SK-N-SH treated with all-trans-retinoic acid at 6 μM for 48 hours (cell line): ENCODE results near the gene QSOX2.

ENCODE experiments used
- ATAC-seq: fragments of 200-7000 bp; cut with Tn5 transposase; 3 replicates; pipeline ENCODE4 v1.9.1; 2020; ENCODE audit warnings: mild to moderate bottlenecking, moderate library complexity
- ARNTL ChIP-seq: fragments of 450-650 bp; formaldehyde crosslinking; IDR thresholded peaks from 2 replicates; pipeline ENCODE4 v1.5.0; 2020; ENCODE audit warnings: low read depth, mild to moderate bottlenecking, moderate library complexity, borderline replicate concordance
- CSDC2 ChIP-seq: fragments of 250-450 bp; sonication (Bioruptor Pico); IDR thresholded peaks from 2 replicates; pipeline ENCODE4 v1.5.0; 2020; ENCODE audit warnings: mild to moderate bottlenecking, moderate library complexity
- CSRNP3 ChIP-seq: fragments of 250-450 bp; sonication (Bioruptor Pico); IDR thresholded peaks from 2 replicates; pipeline ENCODE4 v1.5.1; 2021; ENCODE audit warnings: mild to moderate bottlenecking, moderate library complexity
- ESRRG ChIP-seq: fragments of 250-450 bp; sonication (Bioruptor Pico); IDR thresholded peaks from 2 replicates; pipeline ENCODE4 v1.6.1; 2021; ENCODE audit warnings: mild to moderate bottlenecking
- OSR1 ChIP-seq: fragments of 250-450 bp; sonication (Bioruptor Pico); IDR thresholded peaks from 2 replicates; pipeline ENCODE4 v1.8.0; 2022; ENCODE audit warnings: moderate library complexity, mild to moderate bottlenecking, inconsistent platforms
- PATZ1 ChIP-seq: fragments of 250-450 bp; sonication (Bioruptor Pico); IDR thresholded peaks from 2 replicates; pipeline ENCODE4 v1.8.0; 2020; ENCODE audit warnings: mild to moderate bottlenecking, moderate library complexity, borderline replicate concordance
- PPARA ChIP-seq: fragments of 250-450 bp; sonication (Bioruptor Pico); IDR thresholded peaks from 2 replicates; pipeline ENCODE4 v1.5.0; 2020; ENCODE audit warnings: mild to moderate bottlenecking, borderline replicate concordance
- RARB ChIP-seq: fragments of 250-450 bp; sonication (Bioruptor Pico); IDR thresholded peaks from 2 replicates; pipeline ENCODE4 v1.8.0; 2021; ENCODE audit warnings: mild to moderate bottlenecking, moderate library complexity
- SNAI2 ChIP-seq: fragments of 250-450 bp; sonication (Bioruptor Pico); IDR thresholded peaks from 2 replicates; pipeline ENCODE4 v1.5.0; 2020; ENCODE audit warnings: mild to moderate bottlenecking, moderate library complexity
- TCF4 ChIP-seq: fragments of 250-450 bp; sonication (Bioruptor Pico); IDR thresholded peaks from 2 replicates; pipeline ENCODE4 v1.8.0; 2021; ENCODE audit warnings: mild to moderate bottlenecking, moderate library complexity, borderline replicate concordance
- TOX ChIP-seq: fragments of 250-450 bp; sonication (Bioruptor Pico); IDR thresholded peaks from 2 replicates; pipeline ENCODE4 v1.8.0; 2021; ENCODE audit warnings: mild to moderate bottlenecking, moderate library complexity, borderline replicate concordance
- TSHZ2 ChIP-seq: fragments of 250-450 bp; sonication (Bioruptor Pico); IDR thresholded peaks from 2 replicates; pipeline ENCODE4 v1.5.0; 2020; ENCODE audit warnings: mild to moderate bottlenecking, moderate library complexity
- ZC3H10 ChIP-seq: fragments of 250-450 bp; sonication (Bioruptor Pico); IDR thresholded peaks from 2 replicates; pipeline ENCODE4 v1.5.1; 2021; ENCODE audit warnings: mild to moderate bottlenecking, moderate library complexity
- ZNF565 ChIP-seq: fragments of 450-650 bp; formaldehyde crosslinking; conservative IDR thresholded peaks from 2 replicates; pipeline ENCODE4 v1.5.0; 2020; ENCODE audit warnings: low read depth, mild to moderate bottlenecking, moderate library complexity
- ZNF70 ChIP-seq: fragments of 450-650 bp; formaldehyde crosslinking; IDR thresholded peaks from 2 replicates; pipeline ENCODE4 v1.5.0; 2020; ENCODE audit warnings: mild to moderate bottlenecking, moderate library complexity
- ZNF8 ChIP-seq: fragments of 450-650 bp; formaldehyde crosslinking; IDR thresholded peaks from 2 replicates; pipeline ENCODE4 v1.5.0; 2020; ENCODE audit warnings: mild to moderate bottlenecking, moderate library complexity

QSOX2 gene

GRCh38 chr9:136225366-136225747 lies 20.3 kb downstream of the QSOX2 start (continued):
- no peak for TF ChIP-seq TCF4 (CRISPR knock-in tag)

- TF ChIP-seq ZC3H10 (CRISPR knock-in tag) = no peak
- no peak for TF ChIP-seq ZNF565 (CRISPR knock-in tag)
- TF ChIP-seq RARB (CRISPR knock-in tag) = no peak
- TF ChIP-seq, all 23 proteins: peak for 0
- ATAC-seq = no peak
Observed at GRCh38 chr9:136223871-136224640, 21.6 kb downstream of the QSOX2 start.

GRCh38 chr9:136222906-136223285 lies 22.7 kb downstream of the QSOX2 start:
- TF ChIP-seq OSR1 (CRISPR knock-in tag) (no peak), ZNF8 (no peak), ZNF70 (no peak), ZC3H10 (CRISPR knock-in tag) (no peak), RARB (CRISPR knock-in tag) (no peak), PATZ1 (CRISPR knock-in tag) (no peak), CSDC2 (CRISPR knock-in tag) (no peak), ARNTL (CRISPR knock-in tag) (no peak), SNAI2 (no peak), ZNF565 (CRISPR knock-in tag) (no peak)
- ATAC-seq = no peak

GRCh38 chr9:136222166-136222905 lies 23.3 kb downstream of the QSOX2 start:
- no peak for ATAC-seq

More at GRCh38 chr9:136222166-136222905, 23.3 kb downstream of the QSOX2 start:
- TF ChIP-seq ZNF565 (CRISPR knock-in tag) (no peak), ESRRG (no peak), TOX (CRISPR knock-in tag) (no peak), PPARA (CRISPR knock-in tag) (no peak), TSHZ2 (CRISPR knock-in tag) (no peak), CSRNP3 (CRISPR knock-in tag) (no peak)
